Transverse colon (tissue), 4 donors: Measurements from ENCODE around the gene LRRC4C.

Source experiments
- CTCF ChIP-seq, 5 experiments: fragments of 200-600 bp in 3 of 5; fragments of 450-650 bp in 2 of 5; sonication (generic) in 3 of 5; IDR thresholded peaks; 1 replicate in 2 of 5; 2 replicates in 3 of 5; pipeline ENCODE4 v1.5.1; 2016 to 2017; ENCODE audit warnings: antibody characterized with exemption in 5 of 5, inconsistent platforms in 3 of 5, mild to moderate bottlenecking in 2 of 5, moderate library complexity in 1 of 5
- EP300 ChIP-seq: sonication (generic); formaldehyde crosslinking; IDR thresholded peaks from one replicate; pipeline ENCODE4 v1.6.1; 2017; ENCODE audit warnings: antibody characterized with exemption, low read depth
- POLR2A ChIP-seq: fragments of 450-650 bp; IDR thresholded peaks from one replicate; pipeline ENCODE4 v1.6.1; 2016; ENCODE audit warnings: antibody characterized with exemption, mild to moderate bottlenecking, moderate library complexity
- POLR2AphosphoS5 ChIP-seq, 3 donors: sonication (generic); formaldehyde crosslinking; IDR thresholded peaks; one replicate each; pipeline ENCODE4 v1.6.1; 2016; ENCODE audit warnings: antibody characterized with exemption in 3 of 3

GRCh38 chr11:40445391-40445790, 1014.1 kb downstream of the LRRC4C start:
- TF ChIP-seq CTCF (IDR thresholded peaks at IDR 0.05) (no peak), EP300 (no peak), POLR2A (no peak), POLR2AphosphoS5 (IDR thresholded peaks at IDR 0.05) (no peak)
